Measurements from ENCODE around the gene ALPK1. TPM values are rescaled to one million over a fixed set of nuclear protein-coding genes. Genes with fewer than 3 reads are reported as not detected.

The ALPK1 gene
- total and polyA plus RNA-seq, 2 donors (not counting 1 experiment from before 2014, with no cell fraction given), result 5.5 to 27.2 TPM

GRCh38 chr4:112252234-112252633 lies 44.9 kb upstream of the ALPK1 start:
- intact Hi-C loops (cut with micrococcal nuclease), result no loop called here
- ChIA-PET CTCF (interaction anchor here (0.5 kb wide), 1 partner anchor 19 kb away, joined by 3 read pairs; no protein-coding TSS in a partner anchor), POLR2A (no interaction called here)

More at GRCh38 chr4:112252234-112252633, 44.9 kb upstream of the ALPK1 start:
- Histone ChIP-seq H3K27me3 (replicated peaks in 1 of 4; ENCODE audit: control extremely low read depth in 1 of 4, control insufficient read depth in 3 of 4, insufficient read depth in 4 of 4, low read length in 3 of 4) (no peaks in the 10 kb centered on the region), H3K9ac (ENCODE audit: low read length) (no peak overlapping the region), H4K20me1 (ENCODE audit: control insufficient read depth, insufficient read depth, low read length, poor library complexity, severe bottlenecking) (no peaks in the 10 kb centered on the region), H3K79me2 (ENCODE audit: control insufficient read depth, insufficient read depth, low read length) (peaks cover 16% of the 10 kb centered on the region), H2AFZ (ENCODE audit: insufficient read depth, low read depth, low read length, poor library complexity, severe bottlenecking) (no peak overlapping the region), H3K27ac (ENCODE audit: low read length in 2 of 2) (no peak overlapping the region), H3K4me3 (ENCODE audit: control extremely low read depth in 1 of 5, extremely low read depth in 1 of 5, insufficient read depth in 1 of 5, low read depth in 2 of 5, low read length in 4 of 5) (no peak overlapping the region), H3K9me3 (ENCODE audit: control extremely low read depth in 1 of 3, control insufficient read depth in 2 of 3, insufficient read depth in 1 of 3, low read length in 2 of 3) (no peaks in the 10 kb centered on the region), H3K4me2 (replicated peaks; ENCODE audit: low read depth, low read length, poor library complexity, severe bottlenecking) (no peak overlapping the region), H3K4me1 (ENCODE audit: control insufficient read depth in 2 of 2, insufficient read depth in 2 of 2, low read length in 2 of 2) (peaks cover 0 to 8% of the 10 kb centered on the region in 2 donors), H3K36me3 (replicated peaks in 1 of 2; ENCODE audit: control extremely low read depth in 1 of 2, control insufficient read depth in 1 of 2, extremely low read depth in 1 of 2, insufficient read depth in 2 of 2, low read length in 1 of 2) (peaks cover 3% of the 10 kb centered on the region in 2 experiments)
- no peaks in the 10 kb centered on the region for H3K27me3 Mint-ChIP-seq
- peaks cover 5% of the 10 kb centered on the region for H3K4me1 Mint-ChIP-seq
- H3K4me3 Mint-ChIP-seq, result no peak overlapping the region
- H3K27ac Mint-ChIP-seq, result no peak overlapping the region
- DNase-seq (no peak), ATAC-seq (ENCODE audit: low read depth) (no peak)
- no peak for TF ChIP-seq EZH2 (IDR thresholded peaks at IDR 0.05; ENCODE audit: borderline replicate concordance, insufficient read depth, low read depth, low read length, poor library complexity, severe bottlenecking)
- TF ChIP-seq CTCF (IDR thresholded peaks at IDR 0.05), result no peak
- H3K9me3 Mint-ChIP-seq (ENCODE audit: insufficient read depth), result no peaks in the 10 kb centered on the region
- WGBS (ENCODE audit: insufficient coverage), result 100% methylated on average over 1 of the region's 1 CpG
